T-helper 2 cell treated with Interferon-gamma antibody and Interleukin-4, amounts not matched to agents 5 μg/mL and 100 μg/mL, for 36 hours (primary cell): ENCODE results near the gene PCED1B.
A peak's percentile ranks its signal among the peaks of the same experiment; 100 is the strongest.
"Not testable (repeated sequence)": the region's sequence is repeated elsewhere in the genome, so short reads cannot be mapped to it uniquely, and the experiment has no call there.

ENCODE experiments used
- DNase-seq: peaks from one replicate; pipeline ENCODE4 v3.0.0; 2021; ENCODE audit warnings: low spot score
- H3K27ac Mint-ChIP-seq: one replicate; pipeline ENCODE4 v1.8.0; 2021; ENCODE audit warnings: mild to moderate bottlenecking, mixed read lengths
- H3K27me3 Mint-ChIP-seq: one replicate; pipeline ENCODE4 v1.8.0; 2021; ENCODE audit warnings: low read depth, mixed read lengths
- H3K36me3 Mint-ChIP-seq: one replicate; pipeline ENCODE4 v1.8.0; 2021; ENCODE audit warnings: low read depth, mixed read lengths
- H3K4me1 Mint-ChIP-seq: one replicate; pipeline ENCODE4 v1.8.0; 2021; ENCODE audit warnings: low read depth, mixed read lengths
- H3K4me3 Mint-ChIP-seq: one replicate; pipeline ENCODE4 v1.8.0; 2022; ENCODE audit warnings: mild to moderate bottlenecking, moderate library complexity, mixed read lengths
- H3K9me3 Mint-ChIP-seq: one replicate; pipeline ENCODE4 v1.8.0; 2021; ENCODE audit warnings: mixed read lengths

PCED1B gene

GRCh38 chr12:47267571-47267970 is 188.2 kb downstream of the PCED1B start:
- Mint-ChIP-seq H3K4me1 (peaks cover 51% of the 10 kb centered on the region), H3K9me3 (peaks cover 8% of the 10 kb centered on the region), H3K27ac (no peak overlapping the region), H3K4me3 (no peak overlapping the region), H3K36me3 (peaks cover 6% of the 10 kb centered on the region), H3K27me3 (no peaks in the 10 kb centered on the region)
- DNase-seq: no peak

GRCh38 chr12:47268501-47269454 is 189.4 kb downstream of the PCED1B start:
- Mint-ChIP-seq H3K27me3 (no peaks in the 10 kb centered on the region), H3K9me3 (peaks cover 8% of the 10 kb centered on the region), H3K27ac (peak overlapping the region; percentile 40), H3K4me3 (peak overlapping the region; percentile 25), H3K4me1 (peaks cover 60% of the 10 kb centered on the region), H3K36me3 (peaks cover 6% of the 10 kb centered on the region)
- no peak for DNase-seq

- peaks cover 60% of the 10 kb centered on the region for H3K4me1 Mint-ChIP-seq
- peaks cover 4% of the 10 kb centered on the region for H3K36me3 Mint-ChIP-seq
Measured at GRCh38 chr12:47269916-47270315, 190.5 kb downstream of the PCED1B start.

GRCh38 chr12:47270782-47271664 is 191.6 kb downstream of the PCED1B start:
- Mint-ChIP-seq H3K4me3 (no peak overlapping the region), H3K27ac (no peak overlapping the region), H3K36me3 (peaks cover 2% of the 10 kb centered on the region), H3K4me1 (peaks cover 59% of the 10 kb centered on the region), H3K9me3 (peaks cover 8% of the 10 kb centered on the region), H3K27me3 (no peaks in the 10 kb centered on the region)
- DNase-seq: no peak

More at GRCh38 chr12:47269916-47270315, 190.5 kb downstream of the PCED1B start:
- no peak overlapping the region for H3K4me3 Mint-ChIP-seq
- no peak overlapping the region for H3K27ac Mint-ChIP-seq
- DNase-seq: no peak
- H3K9me3 Mint-ChIP-seq: peaks cover 8% of the 10 kb centered on the region
- no peaks in the 10 kb centered on the region for H3K27me3 Mint-ChIP-seq

- Mint-ChIP-seq H3K4me1 (peaks cover 64% of the 10 kb centered on the region), H3K36me3 (peaks cover 2% of the 10 kb centered on the region), H3K4me3 (no peak overlapping the region), H3K27me3 (no peaks in the 10 kb centered on the region), H3K9me3 (peaks cover 8% of the 10 kb centered on the region), H3K27ac (no peak overlapping the region)
- no peak for DNase-seq
Measured at GRCh38 chr12:47271800-47272239, 192.4 kb downstream of the PCED1B start.

- H3K27me3 Mint-ChIP-seq: no peaks in the 10 kb centered on the region
- H3K9me3 Mint-ChIP-seq: peaks cover 8% of the 10 kb centered on the region
- no peak for DNase-seq
- H3K27ac Mint-ChIP-seq: no peak overlapping the region
- peaks cover 5% of the 10 kb centered on the region for H3K36me3 Mint-ChIP-seq
- peaks cover 70% of the 10 kb centered on the region for H3K4me1 Mint-ChIP-seq
- no peak overlapping the region for H3K4me3 Mint-ChIP-seq
Measured at GRCh38 chr12:47272412-47273190, 193.2 kb downstream of the PCED1B start.

- peaks cover 5% of the 10 kb centered on the region for H3K9me3 Mint-ChIP-seq
- DNase-seq: no peak
- H3K4me1 Mint-ChIP-seq: peaks cover 73% of the 10 kb centered on the region
- H3K36me3 Mint-ChIP-seq: peaks cover 6% of the 10 kb centered on the region
- no peak overlapping the region for H3K4me3 Mint-ChIP-seq
- H3K27me3 Mint-ChIP-seq: no peaks in the 10 kb centered on the region
- H3K27ac Mint-ChIP-seq: no peak overlapping the region
Measured at GRCh38 chr12:47273191-47273626, 193.8 kb downstream of the PCED1B start.

- no peaks in the 10 kb centered on the region for H3K27me3 Mint-ChIP-seq
- H3K9me3 Mint-ChIP-seq: no peaks in the 10 kb centered on the region
- peaks cover 4% of the 10 kb centered on the region for H3K36me3 Mint-ChIP-seq
- no peak overlapping the region for H3K27ac Mint-ChIP-seq
- H3K4me3 Mint-ChIP-seq: no peak overlapping the region
- H3K4me1 Mint-ChIP-seq: peaks cover 61% of the 10 kb centered on the region
- no peak for DNase-seq
Measured at GRCh38 chr12:47274760-47275159, 195.3 kb downstream of the PCED1B start.

GRCh38 chr12:47276253-47276620 is 196.8 kb downstream of the PCED1B start:
- Mint-ChIP-seq H3K9me3 (no peaks in the 10 kb centered on the region), H3K4me1 (peaks cover 56% of the 10 kb centered on the region), H3K27me3 (no peaks in the 10 kb centered on the region), H3K27ac (peak overlapping the region; percentile 82), H3K4me3 (peak overlapping the region; percentile 55), H3K36me3 (peaks cover 4% of the 10 kb centered on the region)
- no peak for DNase-seq

- Mint-ChIP-seq H3K36me3 (peaks cover 4% of the 10 kb centered on the region), H3K27me3 (no peaks in the 10 kb centered on the region), H3K4me1 (peaks cover 59% of the 10 kb centered on the region), H3K4me3 (peak overlapping the region; percentile 55), H3K27ac (peak overlapping the region; percentile 82), H3K9me3 (no peaks in the 10 kb centered on the region)
- peak; percentile 48 for DNase-seq
Measured at GRCh38 chr12:47276621-47277309, 197.3 kb downstream of the PCED1B start.

- H3K4me3 Mint-ChIP-seq: peak overlapping the region; percentile 3
- peak; percentile 29 for DNase-seq
Measured at GRCh38 chr12:47277972-47278448, 198.6 kb downstream of the PCED1B start.

GRCh38 chr12:47279758-47280157 is 200.3 kb downstream of the PCED1B start:
- DNase-seq, H3K4me3 Mint-ChIP-seq, H3K27me3 Mint-ChIP-seq, H3K36me3 Mint-ChIP-seq, H3K9me3 Mint-ChIP-seq: not testable (repeated sequence)
- Mint-ChIP-seq H3K27ac (peak overlapping the region; percentile 11), H3K4me1 (peaks cover 55% of the 10 kb centered on the region)

More at GRCh38 chr12:47277972-47278448, 198.6 kb downstream of the PCED1B start:
- Mint-ChIP-seq H3K36me3 (peaks cover 4% of the 10 kb centered on the region), H3K4me1 (peaks cover 65% of the 10 kb centered on the region), H3K27ac (peak overlapping the region; percentile 85), H3K9me3 (no peaks in the 10 kb centered on the region), H3K27me3 (no peaks in the 10 kb centered on the region)
